Measurements from ENCODE around the gene NAGA. TPM values are rescaled to one million over a fixed set of nuclear protein-coding genes. Genes with fewer than 3 reads are reported as not detected.

The NAGA gene
- total RNA-seq, 1 donor from 2014 or later, result 30.9 TPM

DNA sequence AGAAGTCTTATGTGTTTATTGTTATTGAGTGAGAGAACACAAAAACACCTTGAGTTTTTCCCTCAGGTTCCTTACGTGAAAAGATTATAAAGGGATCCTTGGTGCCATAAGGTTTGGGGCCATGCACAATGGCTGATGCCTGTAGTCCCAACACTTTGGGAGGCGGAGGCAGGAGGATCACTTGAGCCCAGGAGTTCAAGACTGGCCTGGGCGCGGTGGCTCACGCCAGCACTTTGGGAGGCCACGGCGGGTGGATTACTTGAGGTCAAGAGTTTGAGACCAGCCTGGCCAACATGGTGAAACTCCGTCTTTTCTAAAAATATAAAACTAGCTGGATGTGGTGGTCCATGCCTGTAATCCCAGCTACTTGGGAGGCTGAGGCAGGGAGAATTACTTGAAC, 14.3 kb upstream of the NAGA start:
- peaks cover 44% of the 10 kb centered on the region for H3K36me3 Mint-ChIP-seq (ENCODE audit: low read depth)
- intact Hi-C loops (cut with micrococcal nuclease), result no loop called here

GRCh38 chr22:42083119-42083518, 12.5 kb upstream of the NAGA start:
- no peak for DNase-seq (ENCODE audit: low spot score)
- peaks cover 31% of the 10 kb centered on the region for H3K36me3 Mint-ChIP-seq (ENCODE audit: low read depth)
- no peak overlapping the region for H3K4me3 Mint-ChIP-seq
- intact Hi-C loops (cut with micrococcal nuclease), result no loop called here
- peaks cover 28% of the 10 kb centered on the region for H3K4me1 Mint-ChIP-seq (ENCODE audit: low read depth)
- no peaks in the 10 kb centered on the region for H3K27me3 Mint-ChIP-seq (ENCODE audit: insufficient read depth)
- no peaks in the 10 kb centered on the region for H3K9me3 Mint-ChIP-seq
- H3K27ac Mint-ChIP-seq, result no peak overlapping the region

More for the DNA sequence above, 14.3 kb upstream of the NAGA start:
- Mint-ChIP-seq H3K4me1 (ENCODE audit: low read depth) (peaks cover 31% of the 10 kb centered on the region), H3K27ac (no peak overlapping the region), H3K27me3 (ENCODE audit: insufficient read depth) (no peaks in the 10 kb centered on the region), H3K4me3 (no peak overlapping the region), H3K9me3 (no peaks in the 10 kb centered on the region)
- DNase-seq (ENCODE audit: low spot score), result no peak

- no peaks in the 10 kb centered on the region for H3K9me3 Mint-ChIP-seq
- peak overlapping the region; percentile 92 for H3K27ac Mint-ChIP-seq
- H3K27me3 Mint-ChIP-seq (ENCODE audit: insufficient read depth), result no peaks in the 10 kb centered on the region
- H3K36me3 Mint-ChIP-seq (ENCODE audit: low read depth), result peaks cover 19% of the 10 kb centered on the region
- no peak for DNase-seq (ENCODE audit: low spot score)
- peak overlapping the region; percentile 89 for H3K4me3 Mint-ChIP-seq
- H3K4me1 Mint-ChIP-seq (ENCODE audit: low read depth), result peaks cover 28% of the 10 kb centered on the region
- intact Hi-C loops (cut with micrococcal nuclease), result loop anchor here (1.0 kb wide), 3 partner anchors 10 to 299 kb away; partner anchors contain the start of genes NDUFA6 and WBP2NL
Measured at GRCh38 chr22:42080287-42080686, 9.7 kb upstream of the NAGA start.

DNA sequence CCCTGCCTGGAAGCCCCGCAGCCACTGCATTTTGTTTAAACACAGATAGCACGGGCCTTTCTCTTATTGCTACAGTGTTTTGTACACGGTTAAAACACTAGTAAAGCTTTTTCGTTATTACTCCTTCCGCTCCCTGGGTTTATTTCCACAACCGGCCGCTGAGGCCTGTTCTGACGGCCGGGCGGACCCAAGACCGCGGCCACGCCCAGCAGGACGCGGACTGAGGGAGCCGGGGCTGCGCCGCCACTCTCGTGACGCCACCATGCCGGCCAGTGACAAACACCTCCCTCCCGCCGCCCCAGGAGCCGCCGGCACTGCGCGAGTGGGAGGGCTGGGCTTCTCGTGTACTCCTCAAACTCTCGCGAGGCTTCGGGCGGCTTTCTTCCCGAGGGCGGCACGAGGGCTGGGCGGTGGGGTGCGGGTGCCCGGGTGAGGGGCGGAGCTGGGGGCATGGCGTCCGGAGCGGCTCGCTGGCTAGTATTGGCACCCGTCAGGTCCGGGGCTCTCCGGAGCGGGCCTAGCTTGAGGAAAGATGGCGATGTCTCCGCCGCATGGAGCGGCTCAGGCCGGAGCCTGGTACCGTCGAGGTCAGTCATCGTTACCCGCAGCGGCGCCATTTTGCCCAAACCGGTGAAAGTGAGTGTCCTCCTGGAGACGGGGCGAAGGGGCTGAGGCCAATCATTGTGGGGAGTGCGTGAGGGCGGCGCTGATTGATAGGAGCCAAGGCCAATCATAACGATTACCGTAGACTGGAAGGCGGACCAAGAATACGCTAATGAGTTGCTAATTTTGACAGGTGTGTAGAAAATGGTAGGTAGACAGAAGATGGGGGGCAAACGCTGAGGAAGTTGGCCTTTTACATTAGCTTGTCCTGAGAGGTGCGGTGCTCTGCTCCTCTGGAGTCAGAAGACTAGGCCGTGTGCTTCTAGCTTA, 9.0 kb upstream of the NAGA start, which contains the start of gene SMDT1:
TSS of gene SMDT1 (plus strand) at position 382 of the 933 bp plus-strand sequence. CDS start at position 451, 69 bp downstream.
- intact Hi-C loops (cut with micrococcal nuclease), result loop anchor here (1.0 to 10.0 kb wide), 11 partner anchors 9 to 635 kb away; partner anchors contain the start of genes DESI1, NAGA, NDUFA6 and SNU13
- peaks cover 34% of the 10 kb centered on the region for H3K4me1 Mint-ChIP-seq (ENCODE audit: low read depth)

DNA sequence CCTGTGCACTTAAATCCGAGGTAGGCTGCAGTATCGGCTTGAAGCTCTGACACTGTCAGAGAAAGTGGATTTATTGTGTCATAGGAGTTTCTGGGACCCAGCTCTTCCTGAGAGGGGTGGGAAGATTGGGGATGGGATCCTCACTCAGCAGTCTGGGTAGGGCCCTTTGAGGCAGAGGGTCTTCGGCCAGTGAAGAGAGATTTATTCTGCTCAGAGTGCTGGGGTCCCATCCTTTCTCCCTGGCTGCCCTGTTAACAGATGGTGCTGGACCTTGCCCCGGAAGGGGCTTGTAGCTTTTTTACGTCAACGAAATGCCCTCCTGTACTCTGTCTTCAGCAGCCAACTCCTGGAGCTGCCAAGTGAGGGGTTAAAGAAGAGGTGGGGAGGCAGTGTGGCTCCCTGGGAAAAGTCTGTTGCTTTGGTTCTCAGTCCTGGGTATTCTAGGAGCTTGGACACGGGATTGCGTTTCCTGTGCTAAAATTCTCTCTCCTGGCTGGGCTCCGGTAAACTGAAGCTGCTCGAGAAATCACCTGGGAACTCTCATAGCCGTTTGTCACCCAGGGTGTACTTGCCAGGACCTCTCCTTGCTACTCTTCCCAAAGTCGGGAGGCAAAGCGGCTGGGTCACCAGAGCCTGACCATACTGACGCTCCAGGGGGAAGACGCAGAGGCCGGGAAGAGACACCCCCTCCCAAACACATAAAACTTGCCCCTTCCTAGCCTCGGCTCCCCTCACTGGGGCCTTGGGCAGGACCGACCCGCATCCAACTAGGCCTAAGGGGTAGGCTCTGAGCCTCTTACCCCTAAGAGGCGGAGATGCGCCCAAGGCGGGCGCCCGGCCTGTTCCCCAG, 8.1 kb upstream of the NAGA start:
- intact Hi-C loops (cut with micrococcal nuclease), result loop anchor here (1.0 to 10.0 kb wide), 8 partner anchors 8 to 634 kb away; partner anchors contain the start of genes DESI1, NAGA, SNU13 and SREBF2
- Mint-ChIP-seq H3K4me1 (ENCODE audit: low read depth) (peaks cover 35% of the 10 kb centered on the region), H3K4me3 (peak overlapping the region; percentile 89)

More for the DNA sequence above, 9.0 kb upstream of the NAGA start, which contains the start of gene SMDT1:
- Mint-ChIP-seq H3K27ac (peak within 1 kb of the TSS; percentile 92), H3K4me3 (peak within 1 kb of the TSS; percentile 89), H3K27me3 (ENCODE audit: insufficient read depth) (no peaks in the 10 kb centered on the region), H3K36me3 (ENCODE audit: low read depth) (peaks cover 18% of the 10 kb centered on the region), H3K9me3 (no peaks in the 10 kb centered on the region)
- peak; percentile 98 for DNase-seq (ENCODE audit: low spot score)

GRCh38 chr22:42077486-42078125, 7.0 kb upstream of the NAGA start:
- peaks cover 42% of the 10 kb centered on the region for H3K4me1 Mint-ChIP-seq (ENCODE audit: low read depth)
- no peak overlapping the region for H3K27ac Mint-ChIP-seq
- H3K27me3 Mint-ChIP-seq (ENCODE audit: insufficient read depth), result no peaks in the 10 kb centered on the region
- H3K4me3 Mint-ChIP-seq, result no peak overlapping the region
- peaks cover 7% of the 10 kb centered on the region for H3K36me3 Mint-ChIP-seq (ENCODE audit: low read depth)
- H3K9me3 Mint-ChIP-seq, result no peaks in the 10 kb centered on the region
- DNase-seq (ENCODE audit: low spot score), result no peak
- intact Hi-C loops (cut with micrococcal nuclease), result loop anchor here (2.0 to 10.0 kb wide), 5 partner anchors 101 to 633 kb away; partner anchors contain the start of genes DESI1, SNU13, SREBF2 and TOB2

More for the DNA sequence above, 8.1 kb upstream of the NAGA start:
- Mint-ChIP-seq H3K27me3 (ENCODE audit: insufficient read depth) (no peaks in the 10 kb centered on the region), H3K9me3 (no peaks in the 10 kb centered on the region), H3K27ac (peak overlapping the region; percentile 92), H3K36me3 (ENCODE audit: low read depth) (peaks cover 11% of the 10 kb centered on the region)
- DNase-seq (ENCODE audit: low spot score), result no peak

GRCh38 chr22:42076764-42077485, 6.3 kb upstream of the NAGA start:
- H3K4me1 Mint-ChIP-seq (ENCODE audit: low read depth), result peaks cover 41% of the 10 kb centered on the region
- H3K9me3 Mint-ChIP-seq, result no peaks in the 10 kb centered on the region
- intact Hi-C loops (cut with micrococcal nuclease), result loop anchor here (10.0 kb wide), 3 partner anchors 392 to 632 kb away; partner anchors contain the start of genes DESI1, SNU13, TOB2 and XRCC6
- DNase-seq (ENCODE audit: low spot score), result no peak
- H3K4me3 Mint-ChIP-seq, result no peak overlapping the region
- H3K36me3 Mint-ChIP-seq (ENCODE audit: low read depth), result peaks cover 3% of the 10 kb centered on the region
- no peaks in the 10 kb centered on the region for H3K27me3 Mint-ChIP-seq (ENCODE audit: insufficient read depth)
- H3K27ac Mint-ChIP-seq, result peak overlapping the region; percentile 23

- no peaks in the 10 kb centered on the region for H3K9me3 Mint-ChIP-seq
- intact Hi-C loops (cut with micrococcal nuclease), result loop anchor here (1.0 to 10.0 kb wide), 5 partner anchors 77 to 630 kb away; partner anchors contain the start of genes DESI1, SNU13, TOB2 and WBP2NL
- peaks cover 2% of the 10 kb centered on the region for H3K27me3 Mint-ChIP-seq (ENCODE audit: insufficient read depth)
- H3K36me3 Mint-ChIP-seq (ENCODE audit: low read depth), result no peaks in the 10 kb centered on the region
- H3K27ac Mint-ChIP-seq, result peak overlapping the region; percentile 57
- no peak for DNase-seq (ENCODE audit: low spot score)
- H3K4me1 Mint-ChIP-seq (ENCODE audit: low read depth), result peaks cover 40% of the 10 kb centered on the region
- H3K4me3 Mint-ChIP-seq, result peak overlapping the region; percentile 51
Measured at GRCh38 chr22:42074846-42075676, 4.4 kb upstream of the NAGA start.

- Mint-ChIP-seq H3K27me3 (ENCODE audit: insufficient read depth) (peaks cover 2% of the 10 kb centered on the region), H3K9me3 (no peaks in the 10 kb centered on the region), H3K4me3 (peak within 1 kb of the TSS; percentile 77), H3K4me1 (ENCODE audit: low read depth) (peaks cover 39% of the 10 kb centered on the region), H3K27ac (peak within 1 kb of the TSS; percentile 68), H3K36me3 (ENCODE audit: low read depth) (no peaks in the 10 kb centered on the region)
- peak; percentile 57 for DNase-seq (ENCODE audit: low spot score)
- intact Hi-C loops (cut with micrococcal nuclease), result loop anchor here (1.0 to 10.0 kb wide), 5 partner anchors 76 to 629 kb away; partner anchors contain the start of genes DESI1, SNU13, TOB2 and WBP2NL
Measured at GRCh38 chr22:42074132-42074811, 3.7 kb upstream of the NAGA start, which contains the start of gene PHETA2. TSS of gene PHETA2 (plus strand) at chr22:42074248. CDS start at chr22:42077294, 3,046 bp downstream.

DNA sequence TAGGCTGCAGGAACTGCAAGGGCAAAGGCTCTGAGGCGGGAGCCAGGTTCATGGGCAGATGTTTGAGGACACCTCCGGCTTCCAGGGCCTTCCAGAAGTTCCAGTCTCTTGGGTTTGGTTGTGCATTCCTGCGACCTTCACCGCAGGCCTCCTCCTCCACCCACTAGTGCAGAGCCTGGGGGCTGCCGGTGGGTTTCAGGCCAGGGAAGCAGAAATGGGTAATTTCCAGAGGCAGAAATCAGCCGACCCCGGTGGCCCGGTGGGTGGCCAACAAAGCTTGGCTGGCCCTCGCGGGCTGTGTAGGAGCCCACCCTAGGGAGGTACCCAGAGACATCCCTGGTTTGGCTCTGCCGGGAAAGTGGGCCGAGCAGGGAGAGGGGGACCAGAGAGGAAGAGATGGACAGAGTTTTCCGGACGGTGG, 3.0 kb upstream of the NAGA start:
- H3K36me3 Mint-ChIP-seq (ENCODE audit: low read depth), result peaks cover 3% of the 10 kb centered on the region
- H3K4me3 Mint-ChIP-seq, result peak overlapping the region; percentile 77
- intact Hi-C loops (cut with micrococcal nuclease), result loop anchor here (1.0 to 10.0 kb wide), 5 partner anchors 75 to 629 kb away; partner anchors contain the start of genes DESI1, SNU13, TOB2 and WBP2NL
- no peaks in the 10 kb centered on the region for H3K9me3 Mint-ChIP-seq
- H3K27me3 Mint-ChIP-seq (ENCODE audit: insufficient read depth), result peaks cover 2% of the 10 kb centered on the region
- no peak for DNase-seq (ENCODE audit: low spot score)
- peaks cover 39% of the 10 kb centered on the region for H3K4me1 Mint-ChIP-seq (ENCODE audit: low read depth)
- H3K27ac Mint-ChIP-seq, result peak overlapping the region; percentile 68
